Kidney glomerular epithelial cell (primary cell): ENCODE measurements around the gene EFEMP1.
A peak's percentile ranks its signal among the peaks of the same experiment; 100 is the strongest.

Source experiments
- DNase-seq: peaks from one replicate; lab custom pipeline; 2025; lab: John Stamatoyannopoulos, UW

EFEMP1 gene

GRCh38 chr2:55932843-55933242 lies 9.3 kb upstream of the EFEMP1 start:
- no peak for DNase-seq

- no peak for DNase-seq
These were observed 7.7 kb upstream of the EFEMP1 start for GRCh38 chr2:55931281-55931680.

DNA sequence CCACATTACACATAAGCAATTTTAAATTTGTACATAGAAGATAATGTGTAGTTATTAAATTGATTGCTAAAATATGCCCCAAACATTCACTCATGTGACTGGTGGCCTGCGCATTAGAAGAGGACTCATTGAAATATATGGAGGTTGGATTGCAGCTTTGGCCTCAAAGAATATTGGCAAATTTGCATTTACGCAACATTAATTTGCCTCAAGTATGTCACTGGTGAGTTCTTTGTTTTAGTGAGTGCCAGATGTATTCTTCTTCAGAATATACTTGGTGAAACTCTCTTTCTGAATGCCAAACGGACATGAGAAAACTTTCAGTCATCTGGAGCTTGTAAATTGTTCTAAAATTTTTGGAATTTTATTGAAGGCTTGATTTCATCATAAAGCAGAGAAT lies 5.9 kb upstream of the EFEMP1 start:
- no peak for DNase-seq

GRCh38 chr2:55926974-55927373 lies 3.4 kb upstream of the EFEMP1 start:
- DNase-seq = no peak

GRCh38 chr2:55926246-55926645 lies 2.7 kb upstream of the EFEMP1 start:
- DNase-seq = no peak

GRCh38 chr2:55923982-55924321 lies 370 bp upstream of the EFEMP1 start:
- no peak for DNase-seq

DNA sequence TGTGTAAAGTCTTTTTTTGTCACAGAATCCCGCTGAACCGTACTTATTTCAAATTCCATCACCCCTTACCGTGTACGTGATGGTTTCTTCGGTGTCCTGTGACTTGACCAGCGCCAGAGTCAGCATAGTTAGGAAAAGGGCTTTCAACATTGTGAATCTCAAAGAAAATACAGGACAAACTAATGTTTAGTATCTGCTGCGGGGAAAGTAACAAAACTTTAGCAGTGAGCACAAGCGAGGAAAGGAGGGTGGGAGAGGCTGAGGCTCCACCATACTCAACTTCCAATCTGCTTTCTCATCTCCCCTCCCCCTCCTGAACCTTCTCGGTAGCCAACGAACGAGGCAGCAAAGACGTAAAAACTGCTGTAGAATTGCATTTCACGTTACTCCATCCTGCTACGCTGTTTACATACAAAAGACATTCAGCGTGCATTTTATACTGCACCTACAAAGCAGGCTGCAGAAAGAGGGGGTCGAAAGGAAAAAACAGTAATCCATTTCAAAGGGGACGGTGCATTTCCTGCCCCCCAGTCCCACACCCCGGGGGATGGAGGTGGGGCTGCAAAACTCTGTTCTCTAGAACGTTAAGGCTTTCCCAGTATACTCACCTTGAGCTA lies 1.2 kb downstream of the EFEMP1 start:
- no peak for DNase-seq

- no peak for DNase-seq
These were observed 4.0 kb downstream of the EFEMP1 start for GRCh38 chr2:55919574-55919973.

DNA sequence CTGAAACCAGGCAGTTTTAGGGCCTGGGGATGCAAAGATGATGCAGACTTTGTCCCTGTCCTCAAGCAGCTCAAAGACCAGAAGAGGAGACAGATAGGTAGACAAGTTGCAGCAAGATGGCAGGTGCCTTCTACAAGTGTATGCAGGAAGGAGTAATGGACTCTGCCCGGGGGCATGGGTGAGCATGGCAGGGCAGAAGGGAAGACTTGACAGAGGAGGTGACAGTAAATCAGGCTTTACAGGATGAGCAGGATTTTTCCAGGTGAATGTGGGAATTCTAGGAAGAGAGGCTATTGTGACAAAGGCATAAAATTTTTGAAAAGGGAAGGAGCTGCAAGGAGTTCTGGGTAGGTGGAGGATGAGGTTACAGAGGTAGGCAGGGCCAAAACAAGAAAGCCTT lies 4.7 kb downstream of the EFEMP1 start:
- DNase-seq = no peak

GRCh38 chr2:55917713-55918390 lies 5.7 kb downstream of the EFEMP1 start:
- DNase-seq = no peak

DNA sequence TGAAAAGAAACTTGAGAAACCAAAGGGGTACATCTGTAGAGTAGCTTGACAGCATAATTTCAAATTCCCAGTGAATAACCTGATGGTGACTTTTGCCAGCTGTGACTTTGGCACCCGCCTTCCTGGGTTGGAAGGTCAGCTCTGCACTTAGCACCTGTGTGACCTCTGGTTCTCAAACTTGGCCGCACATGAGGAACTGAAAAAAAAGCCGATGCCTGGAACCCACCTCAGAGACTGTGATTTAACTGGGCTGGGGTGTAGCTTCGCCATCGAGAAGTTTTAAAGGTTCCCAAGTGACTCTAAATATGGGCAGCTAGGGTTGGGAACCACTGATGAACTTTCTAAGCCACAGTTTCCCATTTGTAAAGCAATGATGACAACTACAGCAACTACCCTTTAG lies 6.5 kb downstream of the EFEMP1 start:
- no peak for DNase-seq

- DNase-seq = no peak
These were observed 7.0 kb downstream of the EFEMP1 start for GRCh38 chr2:55916473-55917049.

DNA sequence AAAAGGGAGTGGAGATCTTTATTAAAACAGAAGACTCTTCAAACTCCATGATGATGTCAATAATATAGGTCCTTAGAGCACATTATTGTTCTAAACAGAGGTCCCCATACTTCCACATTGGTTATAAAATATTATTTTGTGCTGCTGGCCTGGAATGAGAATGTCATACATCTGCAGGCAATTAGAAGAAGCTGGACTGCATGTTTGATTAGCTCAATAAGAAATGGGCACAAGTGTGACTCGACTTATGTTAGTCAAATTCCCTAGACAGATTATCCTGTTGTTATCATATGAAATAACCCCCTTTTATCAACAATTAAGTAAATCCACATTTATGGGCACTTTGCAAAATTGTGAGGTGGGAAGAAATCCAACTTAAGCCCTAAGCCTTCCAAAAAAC lies 8.8 kb downstream of the EFEMP1 start:
- DNase-seq = no peak

DNA sequence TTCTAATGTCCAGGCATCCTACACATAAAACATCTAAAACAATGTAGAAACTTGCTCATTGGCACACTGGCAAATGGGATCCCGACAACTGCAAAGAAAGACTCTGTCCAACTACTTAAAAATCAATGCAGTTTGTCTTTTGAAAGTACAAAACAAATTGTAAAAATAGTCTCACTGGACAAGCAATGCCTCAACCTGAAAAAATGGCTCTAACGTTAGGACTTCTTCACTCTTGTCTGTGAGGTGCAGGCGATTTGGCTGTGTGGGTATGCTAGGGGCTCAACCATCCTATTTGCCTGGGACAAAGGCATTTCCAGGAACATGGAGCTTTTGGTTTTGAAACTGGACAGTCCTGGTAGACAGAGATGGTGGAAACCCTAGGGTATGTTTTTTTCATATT lies 10.7 kb downstream of the EFEMP1 start:
- DNase-seq = no peak

- DNase-seq = no peak
These were observed 13.5 kb downstream of the EFEMP1 start for GRCh38 chr2:55910077-55910476.

- DNase-seq = no peak
These were observed 15.9 kb downstream of the EFEMP1 start for GRCh38 chr2:55907686-55908085.

DNA sequence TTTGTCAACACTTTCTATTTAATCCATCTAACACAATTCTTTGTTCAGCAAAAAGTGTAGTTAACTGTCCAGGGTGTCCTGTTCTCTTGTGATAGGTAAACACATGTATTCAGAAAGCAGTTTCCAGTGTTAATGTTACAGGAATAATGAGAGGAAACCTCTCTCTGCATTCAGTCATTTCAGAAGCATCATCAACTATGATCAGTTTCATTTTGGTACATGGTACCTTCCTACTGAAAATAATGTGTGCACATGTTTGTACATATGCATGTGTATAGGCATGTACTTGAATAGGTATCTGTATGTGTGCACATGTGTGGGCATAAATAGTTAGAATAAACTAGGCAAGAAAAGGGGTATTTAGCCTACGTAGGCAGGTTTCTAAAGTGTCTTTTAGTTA lies 16.6 kb downstream of the EFEMP1 start:
- no peak for DNase-seq

GRCh38 chr2:55903727-55904126 lies 19.9 kb downstream of the EFEMP1 start:
- DNase-seq = no peak

DNA sequence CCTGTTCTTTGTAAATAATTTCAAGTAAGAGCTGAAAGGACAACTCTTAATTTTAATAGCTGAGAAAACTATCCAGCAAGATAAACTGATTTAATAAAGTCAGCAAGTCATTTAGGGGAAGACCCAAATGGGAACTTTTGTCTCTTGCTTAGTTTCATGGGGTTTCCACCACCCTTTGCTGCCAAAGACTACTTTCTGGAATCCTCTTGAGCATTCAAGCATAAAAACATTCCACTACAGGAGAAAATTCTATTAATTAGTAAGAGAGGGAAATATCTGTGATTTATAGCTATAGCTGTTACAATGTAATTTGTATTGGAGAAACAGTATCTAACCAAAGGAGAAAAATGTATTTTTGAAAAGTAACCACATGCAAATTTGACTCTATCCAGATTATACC lies 20.6 kb downstream of the EFEMP1 start:
- peak; percentile 68 for DNase-seq

- no peak for DNase-seq
These were observed 21.2 kb downstream of the EFEMP1 start for GRCh38 chr2:55902429-55902828.

GRCh38 chr2:55901941-55902340 lies 21.6 kb downstream of the EFEMP1 start:
- DNase-seq = peak; percentile 54

- peak; percentile 50 for DNase-seq
These were observed 22.3 kb downstream of the EFEMP1 start for GRCh38 chr2:55901322-55901721.

GRCh38 chr2:55899881-55900280 lies 23.7 kb downstream of the EFEMP1 start:
- DNase-seq = no peak
